ENCODE results near the gene GRIK4. TPM values are rescaled to one million over a fixed set of nuclear protein-coding genes. Genes with fewer than 3 reads are reported as not detected.

Gene GRIK4
- total and polyA plus RNA-seq, 2 donors (not counting 3 experiments of a cell fraction or from before 2014, with no cell fraction given): 0.81 to 1.6 TPM

DNA sequence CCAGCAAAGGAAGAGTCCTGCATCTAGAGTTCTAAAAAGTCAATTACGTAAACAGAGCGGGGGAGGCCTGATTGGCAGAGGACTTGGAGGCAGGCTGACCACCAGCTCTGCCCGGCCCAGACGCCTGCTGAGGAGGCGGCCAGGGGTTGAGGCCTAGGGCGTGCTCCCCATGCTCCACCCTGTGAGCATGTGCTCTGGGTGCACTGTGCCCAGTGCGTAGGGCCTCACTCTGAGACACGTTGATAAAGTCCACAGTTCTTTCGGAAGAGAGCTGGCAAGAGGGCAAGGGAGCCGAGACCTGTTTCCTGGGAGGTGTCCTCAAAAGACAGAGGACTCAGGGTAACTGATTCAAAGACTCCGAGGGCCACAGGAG, 25.2 kb downstream of the GRIK4 start:
- POLR2A ChIA-PET: no interaction called here
- no TSS peak for BruUV-seq (replicated peaks)

GRCh38 chr11:120537996-120538395, 26.4 kb downstream of the GRIK4 start:
- ChIA-PET POLR2A (no interaction called here), CTCF (no interaction called here)
- Histone ChIP-seq H3K27me3 (ENCODE audit: control insufficient read depth in 2 of 2, insufficient read depth in 2 of 2, low read length in 2 of 2) (peaks cover 0 to 1% of the 10 kb centered on the region in 2 experiments), H3K9me3 (replicated peaks; ENCODE audit: control insufficient read depth, insufficient read depth, low read length) (no peaks in the 10 kb centered on the region), H3K36me3 (ENCODE audit: control insufficient read depth in 2 of 2, extremely low read depth in 1 of 2, insufficient read depth in 2 of 2, low read length in 2 of 2) (no peaks in the 10 kb centered on the region), H3K27ac (ENCODE audit: insufficient read depth, low read depth, low read length) (no peak overlapping the region), H4K20me1 (replicated peaks; ENCODE audit: control insufficient read depth, extremely low read depth, insufficient read depth, low read length) (no peaks in the 10 kb centered on the region), H3K79me2 (ENCODE audit: control insufficient read depth, insufficient read depth, low read length) (no peaks in the 10 kb centered on the region), H3K4me2 (ENCODE audit: insufficient read depth, low read length) (no peak overlapping the region), H3K4me3 (replicated peaks in 1 of 3; ENCODE audit: insufficient read depth in 1 of 3, low read depth in 1 of 3, low read length in 3 of 3) (no peak overlapping the region), H3K4me1 (ENCODE audit: control insufficient read depth, extremely low read depth, insufficient read depth, low read length) (no peaks in the 10 kb centered on the region), H3K9me1 (replicated peaks; ENCODE audit: control insufficient read depth, extremely low read depth, insufficient read depth, low read length) (no peaks in the 10 kb centered on the region), H2AFZ (ENCODE audit: low read depth, low read length) (no peak overlapping the region), H3K9ac (replicated peaks; ENCODE audit: extremely low read depth, insufficient read depth, low read length) (no peak overlapping the region)
- no peak for DNase-seq (ENCODE audit: low read depth, low spot score)
- dilution Hi-C loops (cut with MboI; ENCODE audit: extremely low pct_ligation_motif_present, low sequenced_read_pairs) (no loop called here), intact Hi-C loops (cut with micrococcal nuclease) (no loop called here)
- BruUV-seq (replicated peaks): no TSS peak
- FAIRE-seq: no peak
- no peak for TF ChIP-seq POLR2A (IDR thresholded peaks at IDR 0.05; ENCODE audit: low read depth, low read length)
- no peak for TF ChIP-seq POLR2AphosphoS5 (IDR thresholded peaks at IDR 0.05; ENCODE audit: insufficient read depth, low read depth, low read length)
- TF ChIP-seq FOS (IDR thresholded peaks at IDR 0.05; ENCODE audit: borderline replicate concordance, insufficient read depth, low read length): no peak
- TF ChIP-seq EZH2 (IDR thresholded peaks at IDR 0.05; ENCODE audit: borderline replicate concordance, low read depth, low read length, severe bottlenecking): no peak
- TF ChIP-seq, protein P1, sequence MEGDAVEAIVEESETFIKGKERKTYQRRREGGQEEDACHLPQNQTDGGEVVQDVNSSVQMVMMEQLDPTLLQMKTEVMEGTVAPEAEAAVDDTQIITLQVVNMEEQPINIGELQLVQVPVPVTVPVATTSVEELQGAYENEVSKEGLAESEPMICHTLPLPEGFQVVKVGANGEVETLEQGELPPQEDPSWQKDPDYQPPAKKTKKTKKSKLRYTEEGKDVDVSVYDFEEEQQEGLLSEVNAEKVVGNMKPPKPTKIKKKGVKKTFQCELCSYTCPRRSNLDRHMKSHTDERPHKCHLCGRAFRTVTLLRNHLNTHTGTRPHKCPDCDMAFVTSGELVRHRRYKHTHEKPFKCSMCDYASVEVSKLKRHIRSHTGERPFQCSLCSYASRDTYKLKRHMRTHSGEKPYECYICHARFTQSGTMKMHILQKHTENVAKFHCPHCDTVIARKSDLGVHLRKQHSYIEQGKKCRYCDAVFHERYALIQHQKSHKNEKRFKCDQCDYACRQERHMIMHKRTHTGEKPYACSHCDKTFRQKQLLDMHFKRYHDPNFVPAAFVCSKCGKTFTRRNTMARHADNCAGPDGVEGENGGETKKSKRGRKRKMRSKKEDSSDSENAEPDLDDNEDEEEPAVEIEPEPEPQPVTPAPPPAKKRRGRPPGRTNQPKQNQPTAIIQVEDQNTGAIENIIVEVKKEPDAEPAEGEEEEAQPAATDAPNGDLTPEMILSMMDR (IDR thresholded peaks at IDR 0.05; ENCODE audit: extremely low read depth in 1 of 2, insufficient read depth in 1 of 2, low read depth in 1 of 2, low read length in 2 of 2): no peak

More for the DNA sequence above, 25.2 kb downstream of the GRIK4 start:
- Histone ChIP-seq H3K79me2 (ENCODE audit: control insufficient read depth, insufficient read depth, low read length) (no peaks in the 10 kb centered on the region), H3K27ac (ENCODE audit: insufficient read depth, low read depth, low read length) (no peak overlapping the region), H3K4me3 (replicated peaks in 1 of 3; ENCODE audit: insufficient read depth in 1 of 3, low read depth in 1 of 3, low read length in 3 of 3) (no peak overlapping the region), H3K9ac (replicated peaks; ENCODE audit: extremely low read depth, insufficient read depth, low read length) (no peak overlapping the region), H3K4me1 (ENCODE audit: control insufficient read depth, extremely low read depth, insufficient read depth, low read length) (no peaks in the 10 kb centered on the region), H3K9me1 (replicated peaks; ENCODE audit: control insufficient read depth, extremely low read depth, insufficient read depth, low read length) (no peaks in the 10 kb centered on the region), H3K9me3 (replicated peaks; ENCODE audit: control insufficient read depth, insufficient read depth, low read length) (no peaks in the 10 kb centered on the region), H3K27me3 (ENCODE audit: control insufficient read depth in 2 of 2, insufficient read depth in 2 of 2, low read length in 2 of 2) (peaks cover 0 to 1% of the 10 kb centered on the region in 2 experiments), H2AFZ (ENCODE audit: low read depth, low read length) (no peak overlapping the region), H3K4me2 (ENCODE audit: insufficient read depth, low read length) (no peak overlapping the region), H4K20me1 (replicated peaks; ENCODE audit: control insufficient read depth, extremely low read depth, insufficient read depth, low read length) (no peaks in the 10 kb centered on the region), H3K36me3 (ENCODE audit: control insufficient read depth in 2 of 2, extremely low read depth in 1 of 2, insufficient read depth in 2 of 2, low read length in 2 of 2) (no peaks in the 10 kb centered on the region)
- DNase-seq (ENCODE audit: low read depth, low spot score) (no peak), FAIRE-seq (no peak)
- intact Hi-C loops (cut with micrococcal nuclease): no loop called here
- dilution Hi-C loops (cut with MboI; ENCODE audit: extremely low pct_ligation_motif_present, low sequenced_read_pairs): no loop called here
- TF ChIP-seq, protein P1 (IDR thresholded peaks at IDR 0.05; ENCODE audit: extremely low read depth in 1 of 2, insufficient read depth in 1 of 2, low read depth in 1 of 2, low read length in 2 of 2): no peak
- TF ChIP-seq, protein P2, sequence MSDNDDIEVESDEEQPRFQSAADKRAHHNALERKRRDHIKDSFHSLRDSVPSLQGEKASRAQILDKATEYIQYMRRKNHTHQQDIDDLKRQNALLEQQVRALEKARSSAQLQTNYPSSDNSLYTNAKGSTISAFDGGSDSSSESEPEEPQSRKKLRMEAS (IDR thresholded peaks at IDR 0.05; ENCODE audit: insufficient read depth, insufficient read length): no peak
- TF ChIP-seq POLR2A (IDR thresholded peaks at IDR 0.05; ENCODE audit: low read depth, low read length) (no peak), GATA2 (IDR thresholded peaks at IDR 0.05; ENCODE audit: insufficient read depth, insufficient read length, low read depth, low read length) (no peak), FOS (IDR thresholded peaks at IDR 0.05; ENCODE audit: borderline replicate concordance, insufficient read depth, low read length) (no peak), MYC (IDR thresholded peaks at IDR 0.05; ENCODE audit: low read depth, low read length) (no peak)
- CTCF ChIA-PET: interaction anchor here (1.3 kb wide), 1 partner anchor 234 kb away, joined by 4 read pairs; no protein-coding TSS in a partner anchor
